SK-N-SH (cell line): Measurements from ENCODE around the gene PRLR. TPM values are rescaled to one million over a fixed set of nuclear protein-coding genes. Genes with fewer than 3 reads are reported as not detected.

Source experiments
- CTCF ChIA-PET: fragments of 300-600, 350-600 bp; formaldehyde crosslinking; extraction: SDS; loops from one replicate; lab custom pipeline; 2021; lab: Yijun Ruan, JAX
- POLR2A ChIA-PET: fragments of 350-600 bp; sonication (Branson Sonifier 250); formaldehyde crosslinking; extraction: SDS; loops from one replicate; lab custom pipeline; 2020; ENCODE audit warnings: antibody characterized with exemption, inconsistent platforms; lab: Yijun Ruan, JAX
- DNase-seq: peaks from one replicate; pipeline ENCODE4 v3.0.0; 2012
- H2AFZ ChIP-seq: fragments of 200-600 bp; sonication (generic); 2 replicates; pipeline ENCODE4 v1.8.1; 2016; ENCODE audit warnings: antibody characterized with exemption, mild to moderate bottlenecking, low read depth
- H3F3A ChIP-seq: fragments of 200-600 bp; sonication (generic); replicated peaks from 2 replicates; pipeline ENCODE3; 2016; ENCODE audit warnings: antibody characterized with exemption, mild to moderate bottlenecking; ENCODE audit not compliant: insufficient read depth
- H3K27ac ChIP-seq, 2 experiments: fragments of 200-500 bp in 1 of 2; fragments of 200-600 bp in 1 of 2; sonication (Bioruptor generic) in 1 of 2; sonication (generic), shearing (Covaris generic) in 1 of 2; 2 replicates each; pipeline versions ENCODE4 v1.5.1 to v1.6.1; 2014 to 2016; ENCODE audit warnings: low read depth in 2 of 2, inconsistent platforms in 1 of 2, low read length in 1 of 2, mild to moderate bottlenecking in 1 of 2, mixed read lengths in 1 of 2
- H3K27me3 ChIP-seq: fragments of 200-600 bp; sonication (generic), shearing (Covaris generic); 2 replicates; pipeline ENCODE4 v1.6.1; 2016; ENCODE audit warnings: mixed run types; ENCODE audit not compliant: insufficient read depth
- H3K36me3 ChIP-seq, 2 experiments: fragments of 200-500 bp in 1 of 2; fragments of 200-600 bp in 1 of 2; sonication (Bioruptor generic) in 1 of 2; sonication (generic) in 1 of 2; replicated peaks in 1 of 2; 2 replicates each; pipeline versions ENCODE3 to v1.5.1; 2014 to 2016; ENCODE audit warnings: low read length in 1 of 2, mild to moderate bottlenecking in 1 of 2; ENCODE audit not compliant: insufficient read depth in 2 of 2, control insufficient read depth in 1 of 2
- H3K4me1 ChIP-seq, 2 experiments: fragments of 200-500 bp in 1 of 2; fragments of 200-600 bp in 1 of 2; sonication (Bioruptor generic) in 1 of 2; sonication (generic), shearing (Covaris generic) in 1 of 2; 2 replicates each; pipeline versions ENCODE4 v1.5.1 to v1.6.1; 2014 to 2016; ENCODE audit warnings: low read depth in 1 of 2, low read length in 1 of 2, mixed run types in 1 of 2; ENCODE audit not compliant: insufficient read depth in 2 of 2, control insufficient read depth in 1 of 2
- H3K4me2 ChIP-seq: fragments of 200-600 bp; sonication (generic), shearing (Covaris generic); 2 replicates; pipeline ENCODE4 v1.6.1; 2017; ENCODE audit warnings: mixed run types
- H3K4me3 ChIP-seq, 2 experiments: fragments of 200-500 bp in 1 of 2; fragments of 200-600 bp in 1 of 2; sonication (Bioruptor generic) in 1 of 2; sonication (generic), shearing (Covaris generic) in 1 of 2; 2 replicates each; pipeline versions ENCODE4 v1.5.1 to v1.8.1; 2014 to 2016; ENCODE audit warnings: low read depth in 2 of 2, inconsistent platforms in 1 of 2, low read length in 1 of 2, mild to moderate bottlenecking in 1 of 2, mixed read lengths in 1 of 2, moderate library complexity in 1 of 2
- H3K79me2 ChIP-seq: fragments of 200-600 bp; sonication (generic); 2 replicates; pipeline ENCODE4 v1.8.1; 2017; ENCODE audit warnings: mild to moderate bottlenecking; ENCODE audit not compliant: insufficient read depth
- H3K9ac ChIP-seq: fragments of 200-600 bp; sonication (generic); 2 replicates; pipeline ENCODE4 v1.6.1; 2017; ENCODE audit warnings: mixed run types
- H3K9me2 ChIP-seq: fragments of 200-600 bp; sonication (generic); 2 replicates; pipeline ENCODE4 v1.6.1; 2017; ENCODE audit warnings: mixed run types
- H3K9me3 ChIP-seq: fragments of 200-600 bp; sonication (generic); 2 replicates; pipeline ENCODE4 v1.6.1; 2017; ENCODE audit warnings: mixed run types, mild to moderate bottlenecking, moderate library complexity
- H4K20me1 ChIP-seq: fragments of 200-600 bp; sonication (generic); 2 replicates; pipeline ENCODE4 v1.6.1; 2017; ENCODE audit warnings: mild to moderate bottlenecking, mixed run types; ENCODE audit not compliant: insufficient read depth
- EP300 ChIP-seq, 2 experiments: IDR thresholded peaks; 2 replicates each; pipeline versions ENCODE4 v1.4.0 to v1.6.1; 2012; ENCODE audit warnings: borderline replicate concordance in 1 of 2, low read depth in 1 of 2, low read length in 1 of 2
- EZH2phosphoT487 ChIP-seq: fragments of 200-600 bp; sonication (generic); IDR thresholded peaks from 2 replicates; pipeline ENCODE4 v1.6.1; 2017; ENCODE audit warnings: low read depth, mixed run types, mild to moderate bottlenecking, antibody characterized with exemption, moderate library complexity, borderline replicate concordance
- FOSL2 ChIP-seq: IDR thresholded peaks from 2 replicates; pipeline ENCODE4 v1.4.0; 2012; ENCODE audit warnings: low read depth, mild to moderate bottlenecking, moderate library complexity, borderline replicate concordance
- FOXM1 ChIP-seq: IDR thresholded peaks from 2 replicates; pipeline ENCODE4 v1.4.0; 2012; ENCODE audit warnings: low read depth, mild to moderate bottlenecking
- GABPA ChIP-seq: IDR thresholded peaks from 2 replicates; pipeline ENCODE4 v1.4.0; 2012; ENCODE audit warnings: low read depth, mild to moderate bottlenecking
- IRF3 ChIP-seq: fragments of 150-350 bp; IDR thresholded peaks from 2 replicates; pipeline ENCODE4 v1.6.1; 2016; ENCODE audit warnings: mild to moderate bottlenecking, low read depth, low read length
- JUND ChIP-seq: IDR thresholded peaks from 2 replicates; pipeline ENCODE4 v1.4.0; 2012
- MAX ChIP-seq: IDR thresholded peaks from 2 replicates; pipeline ENCODE4 v1.4.0; 2012; ENCODE audit warnings: low read depth
- NFIC ChIP-seq: IDR thresholded peaks from 2 replicates; pipeline ENCODE4 v1.4.0; 2012; ENCODE audit warnings: borderline replicate concordance
- PBX3 ChIP-seq: IDR thresholded peaks from 2 replicates; pipeline ENCODE4; 2012
- POLR2AphosphoS5 ChIP-seq: IDR thresholded peaks from 2 replicates; pipeline ENCODE4 v1.6.1; 2012; ENCODE audit warnings: low read depth, low read length
- RAD21 ChIP-seq: IDR thresholded peaks from 2 replicates; pipeline ENCODE4 v1.6.1; 2012; ENCODE audit warnings: mild to moderate bottlenecking, low read length
- RFX5 ChIP-seq: IDR thresholded peaks from 2 replicates; pipeline ENCODE4 v1.6.1; 2012; ENCODE audit warnings: mild to moderate bottlenecking, improper control_type of control experiment, low read length
- RXRA ChIP-seq: IDR thresholded peaks from 2 replicates; pipeline ENCODE4 v1.4.0; 2012; ENCODE audit warnings: low read depth, mild to moderate bottlenecking, borderline replicate concordance
- SIN3A ChIP-seq: IDR thresholded peaks from 2 replicates; pipeline ENCODE4 v1.6.1; 2012; ENCODE audit warnings: low read depth, mild to moderate bottlenecking, low read length, moderate library complexity, borderline replicate concordance
- USF2 ChIP-seq: fragments of 150-350 bp; IDR thresholded peaks from 2 replicates; pipeline ENCODE4 v1.6.1; 2017; ENCODE audit warnings: antibody characterized with exemption, low read length, low read depth, borderline replicate concordance
- YY1 ChIP-seq: IDR thresholded peaks from 2 replicates; pipeline ENCODE4 v1.4.0; 2012; ENCODE audit warnings: low read depth, mild to moderate bottlenecking
- WGBS: methylation state at CpG from one replicate; pipeline ENCODE4 v1.1.6; 2017; ENCODE audit warnings: low lambda C conversion rate; 5-methylcytosine and 5-hydroxymethylcytosine counted together
- polyA plus RNA-seq, 3 experiments: library from polyadenylated mRNA; depleted of rRNA; stranded (reverse); fragments of >200 nt; gene quantifications; 2 replicates each; pipeline ENCODE4 v1.2.3, GENCODE V29; 2012
- TF ChIP-seq, protein P1 (sequence below): IDR thresholded peaks from 2 replicates; pipeline ENCODE4 v1.4.0; 2012; ENCODE audit warnings: low read depth, borderline replicate concordance

PRLR gene
- polyA plus RNA-seq, 1 of the 3 experiments (the other 2 are of a cell fraction) = 0.13 TPM

- ChIA-PET CTCF (no interaction called here), POLR2A (no interaction called here)
- H3K36me3 ChIP-seq = no peaks in the 10 kb centered on the region
- H3K79me2 ChIP-seq = no peaks in the 10 kb centered on the region
- H2AFZ ChIP-seq = no peak overlapping the region
- H3K4me1 ChIP-seq = no peaks in the 10 kb centered on the region
- 46% methylated on average over 5 of the region's 6 CpGs for WGBS
- no peaks in the 10 kb centered on the region; the same call in 1 of the 2 replicates for H3K27me3 ChIP-seq
- H4K20me1 ChIP-seq = no peaks in the 10 kb centered on the region
- no peak overlapping the region for H3K4me3 ChIP-seq
- no peaks in the 10 kb centered on the region for H3K9me2 ChIP-seq
- no peak overlapping the region for H3K27ac ChIP-seq
- H3F3A ChIP-seq = no peaks in the 10 kb centered on the region
- no peak for DNase-seq
- no peak overlapping the region for H3K9ac ChIP-seq
- no peak for TF ChIP-seq EP300 (IDR thresholded peaks at IDR 0.05; ENCODE audit: borderline replicate concordance in 1 of 2, low read depth in 1 of 2, low read length in 1 of 2)
- TF ChIP-seq FOSL2 = no peak
- TF ChIP-seq YY1 = no peak
- TF ChIP-seq RFX5 = no peak
- TF ChIP-seq MAX = no peak
- H3K9me3 ChIP-seq = no peaks in the 10 kb centered on the region
- no peak overlapping the region for H3K4me2 ChIP-seq
Observed at GRCh38 chr5:35081134-35081533, 149.2 kb downstream of the PRLR start.

- WGBS = 11% methylated on average over 4 of the region's 4 CpGs
- Histone ChIP-seq H3K9me2 (no peaks in the 10 kb centered on the region), H3K9me3 (no peaks in the 10 kb centered on the region), H3F3A (no peaks in the 10 kb centered on the region), H3K4me2 (no peak overlapping the region), H3K9ac (no peak overlapping the region), H3K27me3 (no peaks in the 10 kb centered on the region), H3K79me2 (no peaks in the 10 kb centered on the region), H3K36me3 (no peaks in the 10 kb centered on the region), H3K27ac (no peak overlapping the region), H2AFZ (no peak overlapping the region), H3K4me3 (no peak overlapping the region), H3K4me1 (no peaks in the 10 kb centered on the region), H4K20me1 (no peaks in the 10 kb centered on the region)
- DNase-seq = no peak
- no peak for TF ChIP-seq IRF3
- no peak for TF ChIP-seq RXRA
- TF ChIP-seq JUND = no peak
- no peak for TF ChIP-seq SIN3A
- TF ChIP-seq FOXM1 = no peak
- TF ChIP-seq MAX = no peak
- TF ChIP-seq RAD21 = no peak
- TF ChIP-seq RFX5 = no peak
- TF ChIP-seq EZH2phosphoT487 = no peak
- TF ChIP-seq USF2 = no peak
- TF ChIP-seq GABPA = no peak
- no peak for TF ChIP-seq POLR2AphosphoS5
- TF ChIP-seq NFIC = no peak
- TF ChIP-seq PBX3 = no peak
- TF ChIP-seq, protein P1, sequence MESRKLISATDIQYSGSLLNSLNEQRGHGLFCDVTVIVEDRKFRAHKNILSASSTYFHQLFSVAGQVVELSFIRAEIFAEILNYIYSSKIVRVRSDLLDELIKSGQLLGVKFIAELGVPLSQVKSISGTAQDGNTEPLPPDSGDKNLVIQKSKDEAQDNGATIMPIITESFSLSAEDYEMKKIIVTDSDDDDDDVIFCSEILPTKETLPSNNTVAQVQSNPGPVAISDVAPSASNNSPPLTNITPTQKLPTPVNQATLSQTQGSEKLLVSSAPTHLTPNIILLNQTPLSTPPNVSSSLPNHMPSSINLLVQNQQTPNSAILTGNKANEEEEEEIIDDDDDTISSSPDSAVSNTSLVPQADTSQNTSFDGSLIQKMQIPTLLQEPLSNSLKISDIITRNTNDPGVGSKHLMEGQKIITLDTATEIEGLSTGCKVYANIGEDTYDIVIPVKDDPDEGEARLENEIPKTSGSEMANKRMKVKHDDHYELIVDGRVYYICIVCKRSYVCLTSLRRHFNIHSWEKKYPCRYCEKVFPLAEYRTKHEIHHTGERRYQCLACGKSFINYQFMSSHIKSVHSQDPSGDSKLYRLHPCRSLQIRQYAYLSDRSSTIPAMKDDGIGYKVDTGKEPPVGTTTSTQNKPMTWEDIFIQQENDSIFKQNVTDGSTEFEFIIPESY = no peak
- no peak for TF ChIP-seq YY1
- POLR2A ChIA-PET = no interaction called here
- CTCF ChIA-PET = interaction anchor here (0.7 to 1.4 kb wide), 2 partner anchors 854 to 1195 kb away, joined by 3 to 6 read pairs; no protein-coding TSS in a partner anchor
Observed at GRCh38 chr5:35073160-35073559, 157.1 kb downstream of the PRLR start.
